Testis (tissue), 2 donors: Measurements from ENCODE around the gene BCCIP.

ENCODE experiments used
- CTCF ChIP-seq, 3 experiments: fragments of 450-650 bp in 2 of 3; fragments of 200-600 bp in 1 of 3; sonication (generic) in 1 of 3; IDR thresholded peaks; one replicate each; pipeline ENCODE4 v1.5.1; 2016 to 2019; ENCODE audit warnings: antibody characterized with exemption in 3 of 3, mild to moderate bottlenecking in 2 of 3, moderate library complexity in 1 of 3
- POLR2A ChIP-seq: fragments of 450-650 bp; IDR thresholded peaks from one replicate; pipeline ENCODE4 v1.6.1; 2017; ENCODE audit warnings: antibody characterized with exemption, mild to moderate bottlenecking, moderate library complexity

- TF ChIP-seq CTCF (IDR thresholded peaks at IDR 0.05) (no peak), POLR2A (no peak)
These were observed 11.1 kb upstream of the BCCIP start for GRCh38 chr10:125812128-125812750.
